ENCODE results near the gene RNF115. TPM values are rescaled to one million over a fixed set of nuclear protein-coding genes. Genes with fewer than 3 reads are reported as not detected.

The RNF115 gene
- total RNA-seq, 1 donor from 2014 or later = 16.5 TPM

DNA sequence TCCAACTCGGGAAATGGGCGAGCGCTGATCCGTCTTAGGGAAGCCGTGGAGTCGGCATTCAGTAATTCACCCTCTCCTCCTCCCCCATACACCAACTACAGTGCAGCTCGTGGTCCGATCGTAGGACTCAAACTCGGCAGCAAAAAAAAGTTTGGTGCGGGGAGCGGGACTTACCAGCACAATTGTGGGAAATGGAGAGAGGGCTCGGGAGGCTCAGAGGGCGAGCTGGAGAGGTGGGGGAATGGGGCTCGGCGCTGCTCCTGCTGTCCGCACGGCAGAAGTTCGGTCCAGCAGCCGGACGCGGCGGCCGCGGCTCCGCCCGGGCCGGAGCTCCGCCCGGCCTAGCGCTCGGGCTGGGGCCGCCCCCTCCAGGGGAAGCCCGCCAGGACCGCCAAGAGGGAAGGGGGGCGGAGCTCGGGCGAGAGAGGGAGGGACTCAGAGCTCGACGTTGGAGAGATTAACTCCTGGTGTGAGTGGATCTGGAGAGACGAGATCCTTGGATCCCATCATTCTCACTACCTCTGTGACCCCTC lies 35.7 kb upstream of the RNF115 start:
- peaks cover 6 to 13% of the 10 kb centered on the region in 2 donors for H3K4me1 ChIP-seq
- peaks cover 20 to 22% of the 10 kb centered on the region in 2 donors for H3K36me3 ChIP-seq
- peak overlapping the region; percentile 85 to 92 for H3K4me3 ChIP-seq
- peak overlapping the region; percentile 92 to 93 for H3K27ac ChIP-seq
- no peaks in the 10 kb centered on the region for H3K9me3 ChIP-seq
- DNase-seq (ENCODE audit: low spot score in 2 of 2) = peak; percentile 62 to 95
- H3K27me3 ChIP-seq = no peaks in the 10 kb centered on the region
- intact Hi-C loops (cut with DNase I) = loop anchor here (1.0 kb wide), 1 partner anchor 14 kb away; the partner anchor contains the start of gene NUDT17
- peak in 1 of 3 experiments; percentile 18 for TF ChIP-seq CTCF (IDR thresholded peaks at IDR 0.05)

GRCh38 chr1:145858901-145859490 lies 35.1 kb upstream of the RNF115 start, which contains the start of gene PIAS3:
Gene PIAS3, minus strand, starts transcription at chr1:145859081. Its CDS starts 91 bp downstream, at chr1:145858990.
- intact Hi-C loops (cut with DNase I) = loop anchor here (1.0 kb wide), 1 partner anchor 14 kb away; the partner anchor contains the start of gene NUDT17
- peaks cover 26 to 27% of the 10 kb centered on the region in 2 donors for H3K36me3 ChIP-seq
- peaks cover 6 to 13% of the 10 kb centered on the region in 2 donors for H3K4me1 ChIP-seq
- peak within 1 kb of the TSS; percentile 92 to 93 for H3K27ac ChIP-seq
- no peaks in the 10 kb centered on the region for H3K9me3 ChIP-seq
- no peak for TF ChIP-seq CTCF (IDR thresholded peaks at IDR 0.05)
- no peaks in the 10 kb centered on the region for H3K27me3 ChIP-seq
- peak; percentile 83 to 98 for DNase-seq (ENCODE audit: low spot score in 2 of 2)
- H3K4me3 ChIP-seq = peak within 1 kb of the TSS; percentile 85 to 92

DNA sequence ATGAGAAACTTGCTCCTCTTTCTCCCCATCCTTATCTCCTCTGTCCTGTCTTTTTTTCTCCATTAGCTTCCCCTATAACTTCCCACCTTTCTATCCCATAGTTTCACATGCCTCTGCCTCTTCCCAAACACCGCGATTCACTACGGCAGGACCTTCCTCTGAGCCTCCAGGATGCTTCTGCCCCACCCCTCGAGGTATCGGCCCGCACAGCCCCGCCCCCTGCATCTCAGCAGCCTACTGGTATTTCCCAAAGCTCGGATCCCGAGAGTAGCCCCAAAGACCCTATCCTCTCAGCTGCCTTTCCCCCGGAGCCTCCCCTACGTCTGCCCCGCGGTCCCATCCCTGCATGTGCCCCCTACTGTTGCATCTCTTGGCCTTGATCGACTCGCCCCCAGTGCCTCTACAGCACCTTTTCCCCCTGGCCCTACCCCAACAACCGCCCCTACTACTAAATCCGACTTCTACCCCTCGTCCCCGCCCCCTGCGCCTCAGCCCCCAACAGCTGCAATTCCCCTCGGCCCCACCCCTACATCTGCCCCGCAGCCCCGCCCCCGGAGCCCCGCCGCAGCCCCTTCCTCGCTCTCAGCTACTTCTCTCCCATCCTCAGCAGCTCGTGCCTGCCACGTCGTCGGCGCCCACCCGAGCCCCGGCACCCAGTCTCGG lies 34.5 kb upstream of the RNF115 start:
- Histone ChIP-seq H3K4me1 (peaks cover 6 to 13% of the 10 kb centered on the region in 2 donors), H3K4me3 (peak overlapping the region; percentile 85 to 92), H3K27me3 (no peaks in the 10 kb centered on the region), H3K36me3 (peaks cover 32 to 33% of the 10 kb centered on the region in 2 donors), H3K9me3 (no peaks in the 10 kb centered on the region), H3K27ac (peak overlapping the region; percentile 92 to 93)
- peak in 1 of 2 donors; percentile 78 for DNase-seq (ENCODE audit: low spot score in 2 of 2)
- no peak for TF ChIP-seq CTCF (IDR thresholded peaks at IDR 0.05)
- intact Hi-C loops (cut with DNase I) = no loop called here

DNA sequence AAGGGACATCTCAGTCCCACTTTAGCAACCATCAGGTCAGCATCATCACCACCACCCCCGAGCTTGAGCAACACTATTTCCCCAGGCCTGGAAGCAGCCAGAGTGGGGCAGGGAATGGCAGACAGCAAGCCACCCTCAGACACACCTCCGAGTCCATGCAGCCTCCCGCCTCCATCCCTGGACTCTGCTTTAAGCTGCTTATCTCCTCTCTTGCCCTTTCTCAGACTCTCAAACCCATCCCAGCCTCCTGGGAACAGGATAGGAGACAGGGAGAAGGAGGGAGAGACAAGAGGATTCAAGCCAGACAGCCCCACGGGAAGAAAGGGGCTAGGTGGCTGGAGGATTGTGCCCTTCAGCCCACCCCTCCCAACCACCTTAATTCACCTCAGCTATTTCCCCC lies 33.3 kb upstream of the RNF115 start:
- Histone ChIP-seq H3K4me1 (peaks cover 6 to 13% of the 10 kb centered on the region in 2 donors), H3K4me3 (peak overlapping the region in 1 of 2 donors; percentile 85), H3K27ac (peak overlapping the region; percentile 92 to 93), H3K36me3 (peaks cover 44 to 45% of the 10 kb centered on the region in 2 donors), H3K9me3 (no peaks in the 10 kb centered on the region), H3K27me3 (no peaks in the 10 kb centered on the region)
- no peak for DNase-seq (ENCODE audit: low spot score in 2 of 2)
- intact Hi-C loops (cut with DNase I) = no loop called here
- TF ChIP-seq CTCF (IDR thresholded peaks at IDR 0.05) = no peak

DNA sequence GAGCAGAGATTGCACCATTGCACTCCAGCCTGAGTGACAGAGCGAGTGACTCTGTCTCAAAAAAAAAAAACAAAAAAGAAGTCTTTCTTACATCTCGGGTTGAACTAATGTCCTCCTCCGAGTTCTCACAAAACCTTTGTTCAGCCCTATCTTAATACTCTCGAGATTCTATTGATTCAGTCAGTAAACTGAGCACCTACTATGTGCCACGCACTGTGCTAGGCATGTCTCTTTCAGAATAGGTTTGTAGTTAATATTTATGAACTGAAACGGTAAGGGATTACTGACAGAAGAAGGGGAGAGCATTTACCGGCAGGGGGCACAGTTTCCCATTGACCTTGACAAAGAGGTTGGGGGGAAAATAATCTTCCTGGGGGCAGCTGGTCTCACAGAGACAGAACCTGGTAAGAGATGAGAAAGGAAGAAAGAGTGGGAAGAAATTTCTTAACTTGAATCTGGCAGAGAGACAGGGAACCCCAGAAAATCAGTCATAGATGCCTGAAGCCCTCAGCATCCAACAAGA lies 31.6 kb upstream of the RNF115 start:
- Histone ChIP-seq H3K4me1 (peaks cover 6 to 13% of the 10 kb centered on the region in 2 donors), H3K36me3 (peaks cover 60 to 62% of the 10 kb centered on the region in 2 donors), H3K4me3 (no peak overlapping the region), H3K27ac (no peak overlapping the region), H3K27me3 (no peaks in the 10 kb centered on the region), H3K9me3 (no peaks in the 10 kb centered on the region)
- no peak for TF ChIP-seq CTCF (IDR thresholded peaks at IDR 0.05)
- intact Hi-C loops (cut with DNase I) = no loop called here
- no peak for DNase-seq (ENCODE audit: low spot score in 2 of 2)

All from ascending aorta (tissue), 2 donors.